HG03432 (cell line): Measurements from ENCODE around the gene MBTPS2.

Experiments used
- ATAC-seq: cut with Tn5 transposase; IDR thresholded peaks from one replicate; pipeline ENCODE4 v1.9.1; 2021; ENCODE audit warnings: mild to moderate bottlenecking, moderate library complexity; ENCODE audit not compliant: unreplicated experiment

MBTPS2 gene

GRCh38 chrX:21932292-21933002 lies 93.0 kb downstream of the MBTPS2 start:
- ATAC-seq, result no peak

GRCh38 chrX:21933077-21933476 lies 93.7 kb downstream of the MBTPS2 start:
- no peak for ATAC-seq

DNA sequence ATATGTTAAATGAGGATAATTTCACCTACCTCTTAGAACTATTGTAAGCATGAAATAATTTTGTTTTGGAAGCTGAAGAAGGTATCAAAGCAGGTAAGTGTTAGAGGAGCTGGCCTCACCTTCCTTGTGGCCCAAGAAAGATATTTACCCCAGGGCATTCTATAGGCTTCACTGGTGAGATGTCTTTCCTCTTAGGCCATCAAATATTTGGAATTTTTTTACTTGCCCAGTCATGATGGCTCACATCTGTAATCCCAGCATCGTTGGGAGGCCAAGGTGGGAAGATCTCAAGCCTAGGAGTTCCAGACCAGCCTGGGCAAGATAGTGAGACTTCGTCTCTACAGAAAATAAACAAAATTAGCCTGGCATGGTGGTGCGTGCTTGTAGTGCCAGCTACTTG lies 95.0 kb downstream of the MBTPS2 start:
- no peak for ATAC-seq
